H1 (cell line): ENCODE data around the gene BABAM2. TPM values are rescaled to one million over a fixed set of nuclear protein-coding genes. Genes with fewer than 3 reads are reported as not detected.

Experiments used
- ATF3 ChIP-seq: IDR thresholded peaks from 2 replicates; pipeline ENCODE4 v1.6.1; 2011; ENCODE audit warnings: low read depth, mild to moderate bottlenecking, low read length; ENCODE audit not compliant: insufficient read depth
- CHD2 ChIP-seq: IDR thresholded peaks from 2 replicates; pipeline ENCODE4 v1.6.1; 2012; ENCODE audit warnings: low read length, improper control_type of control experiment
- HDAC2 ChIP-seq, 2 experiments: fragments of 300-600 bp in 1 of 2; sonication (generic) in 1 of 2; IDR thresholded peaks; 2 replicates each; pipeline ENCODE4 v1.6.1; 2011 to 2012; ENCODE audit warnings: low read depth in 2 of 2, low read length in 2 of 2, mild to moderate bottlenecking in 2 of 2, moderate library complexity in 2 of 2, borderline replicate concordance in 1 of 2, inconsistent platforms in 1 of 2
- NRF1 ChIP-seq: IDR thresholded peaks from 2 replicates; pipeline ENCODE4 v1.6.1; 2011; ENCODE audit warnings: mild to moderate bottlenecking, low read depth, low read length, improper control_type of control experiment
- PHF8 ChIP-seq: fragments of 200-600 bp; sonication (generic); conservative IDR thresholded peaks from 2 replicates; pipeline ENCODE4 v1.7.1; 2012; ENCODE audit warnings: low read depth, mild to moderate bottlenecking, inconsistent platforms, low read length, moderate library complexity
- SRF ChIP-seq: IDR thresholded peaks from 2 replicates; pipeline ENCODE4 v1.6.1; 2011; ENCODE audit warnings: mild to moderate bottlenecking, low read depth, low read length, moderate library complexity
- TEAD4 ChIP-seq: IDR thresholded peaks from 2 replicates; pipeline ENCODE4 v1.6.1; 2012; ENCODE audit warnings: low read depth, low read length, inconsistent platforms, mixed read lengths
- polyA plus RNA-seq, 7 experiments: library from polyadenylated mRNA; depleted of rRNA in 3 of 7; stranded (reverse) in 5 of 7; unstranded in 2 of 7; fragments of >200 nt in 5 of 7; fragments of 200-250 nt in 2 of 7; gene quantifications; 1 replicate in 5 of 7; 2 replicates in 1 of 7; 4 replicates in 1 of 7; pipeline versions ENCODE4 v1.2.1 to v1.2.3, GENCODE V29; 2011 to 2013; ENCODE audit warnings: missing spikeins in 2 of 7, mixed read lengths in 2 of 7
- total RNA-seq: library from RNA; stranded (reverse); fragmentation: NEBNext Ultra II Directional; extraction: Animal tissue kit (Norgen Biotek cat#: 25700); gene quantifications from 2 replicates; pipeline ENCODE4 v1.2.1, GENCODE V29; 2021

The BABAM2 gene
- total and polyA plus RNA-seq, 2 of the 8 experiments (the other 6 are each of a cell fraction or from before 2014, with no cell fraction given), result 15.8 to 20.9 TPM

GRCh38 chr2:28345619-28346018 lies 455.1 kb downstream of the BABAM2 start (continued):
- no peak for TF ChIP-seq NRF1
- TF ChIP-seq SRF, result no peak
- TF ChIP-seq ATF3, result no peak
- TF ChIP-seq PHF8, result no peak
- no peak for TF ChIP-seq CHD2
- no peak for TF ChIP-seq HDAC2 (IDR thresholded peaks at IDR 0.05; ENCODE audit: borderline replicate concordance in 1 of 2, low read depth in 2 of 2, low read length in 2 of 2)
- TF ChIP-seq TEAD4, result no peak
- TF ChIP-seq, all 59 proteins: peak for 0
